HL-60 (cell line): ENCODE measurements around the gene GMNN.
"Not testable (repeated sequence)": the region's sequence is repeated elsewhere in the genome, so short reads cannot be mapped to it uniquely, and the experiment has no call there.

ENCODE experiments used
- CTCF ChIP-seq: IDR thresholded peaks from one replicate; pipeline ENCODE4 v1.5.1; 2011; ENCODE audit warnings: low read length, control low read depth, inconsistent platforms; ENCODE audit not compliant: insufficient read depth
- TF ChIP-seq, protein P1 (sequence below): IDR thresholded peaks from 2 replicates; pipeline ENCODE4 v1.6.1; 2012; ENCODE audit warnings: low read depth; ENCODE audit not compliant: insufficient replicate concordance

DNA sequence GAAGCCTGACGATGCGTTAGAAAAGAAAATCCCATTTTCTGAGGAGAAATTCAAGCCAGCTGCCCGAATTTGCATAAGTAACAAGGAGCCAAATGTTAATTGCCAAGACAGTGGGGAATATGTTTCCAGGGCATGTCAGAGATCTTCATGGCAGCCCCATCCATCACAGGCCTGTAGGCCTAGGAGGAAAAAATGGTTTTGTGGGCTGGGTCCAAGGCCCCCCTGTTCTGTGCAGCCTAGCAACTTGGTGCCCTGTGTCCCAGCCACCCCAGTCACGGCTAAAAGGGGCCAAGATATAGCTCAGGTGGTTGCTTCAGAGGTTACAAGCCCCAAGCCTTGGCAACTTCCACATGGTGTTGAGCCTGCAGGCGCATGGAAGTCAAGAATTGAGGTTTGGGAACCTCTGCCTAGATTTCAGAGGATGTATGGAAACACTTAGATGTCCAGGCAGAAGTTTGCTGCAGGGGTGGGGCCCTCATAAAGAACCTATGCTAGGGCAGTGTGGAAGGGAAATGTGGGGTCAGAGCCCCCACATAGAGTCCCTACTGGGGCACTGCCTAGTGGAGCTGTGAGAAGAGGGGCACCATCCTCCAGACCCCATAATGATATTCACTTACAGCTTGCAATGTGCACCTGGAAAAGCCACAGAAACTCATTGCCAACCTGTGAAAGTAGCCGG lies 43.1 kb upstream of the GMNN start:
- TF ChIP-seq, protein P1, sequence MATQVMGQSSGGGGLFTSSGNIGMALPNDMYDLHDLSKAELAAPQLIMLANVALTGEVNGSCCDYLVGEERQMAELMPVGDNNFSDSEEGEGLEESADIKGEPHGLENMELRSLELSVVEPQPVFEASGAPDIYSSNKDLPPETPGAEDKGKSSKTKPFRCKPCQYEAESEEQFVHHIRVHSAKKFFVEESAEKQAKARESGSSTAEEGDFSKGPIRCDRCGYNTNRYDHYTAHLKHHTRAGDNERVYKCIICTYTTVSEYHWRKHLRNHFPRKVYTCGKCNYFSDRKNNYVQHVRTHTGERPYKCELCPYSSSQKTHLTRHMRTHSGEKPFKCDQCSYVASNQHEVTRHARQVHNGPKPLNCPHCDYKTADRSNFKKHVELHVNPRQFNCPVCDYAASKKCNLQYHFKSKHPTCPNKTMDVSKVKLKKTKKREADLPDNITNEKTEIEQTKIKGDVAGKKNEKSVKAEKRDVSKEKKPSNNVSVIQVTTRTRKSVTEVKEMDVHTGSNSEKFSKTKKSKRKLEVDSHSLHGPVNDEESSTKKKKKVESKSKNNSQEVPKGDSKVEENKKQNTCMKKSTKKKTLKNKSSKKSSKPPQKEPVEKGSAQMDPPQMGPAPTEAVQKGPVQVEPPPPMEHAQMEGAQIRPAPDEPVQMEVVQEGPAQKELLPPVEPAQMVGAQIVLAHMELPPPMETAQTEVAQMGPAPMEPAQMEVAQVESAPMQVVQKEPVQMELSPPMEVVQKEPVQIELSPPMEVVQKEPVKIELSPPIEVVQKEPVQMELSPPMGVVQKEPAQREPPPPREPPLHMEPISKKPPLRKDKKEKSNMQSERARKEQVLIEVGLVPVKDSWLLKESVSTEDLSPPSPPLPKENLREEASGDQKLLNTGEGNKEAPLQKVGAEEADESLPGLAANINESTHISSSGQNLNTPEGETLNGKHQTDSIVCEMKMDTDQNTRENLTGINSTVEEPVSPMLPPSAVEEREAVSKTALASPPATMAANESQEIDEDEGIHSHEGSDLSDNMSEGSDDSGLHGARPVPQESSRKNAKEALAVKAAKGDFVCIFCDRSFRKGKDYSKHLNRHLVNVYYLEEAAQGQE = not testable (repeated sequence)
- TF ChIP-seq CTCF = not testable (repeated sequence)
